GM19239 (cell line): ENCODE measurements around the gene ACAP3.

Experiments
- DNase-seq: peaks from one replicate; pipeline ENCODE4 v3.0.0; 2011; ENCODE audit warnings: low spot score; ENCODE audit not compliant: insufficient read length
- FAIRE-seq: peaks from 2 replicates; lab custom pipeline; 2011; peaks lifted over from hg19 to GRCh38; lab: Jason Lieb, UNC

The ACAP3 gene

GRCh38 chr1:1304331-1305299 lies 3.1 kb downstream of the ACAP3 start:
- FAIRE-seq: no peak
- no peak for DNase-seq

DNA sequence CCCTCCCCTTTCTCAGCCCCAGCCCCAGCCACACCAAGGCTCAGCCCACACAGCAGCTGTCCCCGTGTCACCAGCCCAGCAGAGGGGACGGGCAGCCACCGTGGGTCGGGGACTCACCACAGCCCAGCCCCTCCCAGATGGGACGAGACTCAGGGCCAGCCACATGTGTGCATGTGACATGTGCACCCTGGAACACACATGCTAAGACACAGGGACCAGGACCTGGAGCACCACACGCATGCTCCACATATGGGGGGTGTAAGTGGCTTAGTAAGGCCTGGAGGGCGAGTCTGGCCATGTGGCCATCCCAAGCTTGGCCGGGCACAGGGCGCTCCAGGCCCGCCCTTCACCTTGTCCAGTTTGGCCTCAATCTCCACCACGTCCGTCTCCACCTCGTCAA lies 4.0 kb downstream of the ACAP3 start:
- FAIRE-seq (no peak), DNase-seq (no peak)

GRCh38 chr1:1302951-1303509 lies 4.7 kb downstream of the ACAP3 start:
- FAIRE-seq: no peak
- no peak for DNase-seq

GRCh38 chr1:1302006-1302430 lies 5.7 kb downstream of the ACAP3 start:
- no peak for FAIRE-seq
- DNase-seq: no peak

DNA sequence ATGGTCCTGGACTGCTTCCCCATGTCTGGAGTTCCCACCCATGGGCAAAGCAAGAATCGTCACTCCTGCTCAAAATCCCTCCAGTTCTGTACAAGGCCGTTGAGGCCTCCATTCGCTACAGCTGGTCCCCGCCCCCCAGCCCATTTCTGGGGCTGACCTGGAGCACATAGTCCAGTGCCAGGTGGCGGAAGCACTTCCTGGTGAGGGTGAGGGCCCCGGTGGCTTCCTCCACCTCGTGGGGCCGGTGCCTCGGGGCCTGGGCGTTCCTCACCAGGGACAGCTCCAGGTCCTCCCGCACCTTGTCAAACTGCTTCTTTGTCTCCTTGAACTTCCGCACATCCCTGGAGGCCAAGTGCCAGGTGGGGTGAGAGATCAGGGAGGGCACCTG lies 7.4 kb downstream of the ACAP3 start:
- no peak for FAIRE-seq
- DNase-seq: no peak

DNA sequence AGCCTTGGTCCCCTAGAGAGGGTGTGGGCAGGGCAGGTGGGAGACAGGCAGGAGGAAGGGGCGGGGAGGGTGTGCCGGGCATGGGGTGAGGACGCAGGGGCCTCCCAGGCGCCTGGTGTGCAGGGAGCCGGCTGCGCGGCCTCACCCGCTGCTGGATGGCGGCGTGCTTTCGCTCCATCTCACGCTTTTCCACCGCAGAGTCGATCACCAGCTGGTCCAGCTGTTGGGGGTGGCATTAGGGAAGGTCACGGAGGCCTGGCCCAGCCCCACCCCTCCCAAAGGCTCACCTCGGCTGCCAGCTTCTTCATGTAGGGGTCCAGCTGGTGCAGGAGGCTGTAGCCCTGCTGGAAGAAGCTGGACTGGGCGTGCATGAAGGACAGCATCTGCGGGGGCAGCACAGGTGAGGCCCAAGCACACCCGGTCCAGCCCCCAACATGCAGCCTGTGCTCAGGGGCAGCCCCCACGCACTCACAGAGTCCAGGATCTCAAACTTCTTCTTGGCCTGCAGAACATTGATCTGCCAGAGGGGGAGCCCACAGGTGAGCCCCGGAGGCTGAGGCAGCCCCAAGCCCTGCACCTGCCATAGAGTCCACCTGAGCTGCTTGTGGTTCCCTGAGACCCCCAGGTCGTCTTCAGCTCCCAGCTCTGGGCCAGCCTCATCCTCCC lies 7.9 kb downstream of the ACAP3 start:
- DNase-seq: no peak
- peak; percentile 23 for FAIRE-seq

GRCh38 chr1:1298861-1299685 lies 8.7 kb downstream of the ACAP3 start:
- FAIRE-seq: no peak
- DNase-seq: no peak

GRCh38 chr1:1297802-1298424 lies 9.8 kb downstream of the ACAP3 start:
- FAIRE-seq (no peak), DNase-seq (no peak)

DNA sequence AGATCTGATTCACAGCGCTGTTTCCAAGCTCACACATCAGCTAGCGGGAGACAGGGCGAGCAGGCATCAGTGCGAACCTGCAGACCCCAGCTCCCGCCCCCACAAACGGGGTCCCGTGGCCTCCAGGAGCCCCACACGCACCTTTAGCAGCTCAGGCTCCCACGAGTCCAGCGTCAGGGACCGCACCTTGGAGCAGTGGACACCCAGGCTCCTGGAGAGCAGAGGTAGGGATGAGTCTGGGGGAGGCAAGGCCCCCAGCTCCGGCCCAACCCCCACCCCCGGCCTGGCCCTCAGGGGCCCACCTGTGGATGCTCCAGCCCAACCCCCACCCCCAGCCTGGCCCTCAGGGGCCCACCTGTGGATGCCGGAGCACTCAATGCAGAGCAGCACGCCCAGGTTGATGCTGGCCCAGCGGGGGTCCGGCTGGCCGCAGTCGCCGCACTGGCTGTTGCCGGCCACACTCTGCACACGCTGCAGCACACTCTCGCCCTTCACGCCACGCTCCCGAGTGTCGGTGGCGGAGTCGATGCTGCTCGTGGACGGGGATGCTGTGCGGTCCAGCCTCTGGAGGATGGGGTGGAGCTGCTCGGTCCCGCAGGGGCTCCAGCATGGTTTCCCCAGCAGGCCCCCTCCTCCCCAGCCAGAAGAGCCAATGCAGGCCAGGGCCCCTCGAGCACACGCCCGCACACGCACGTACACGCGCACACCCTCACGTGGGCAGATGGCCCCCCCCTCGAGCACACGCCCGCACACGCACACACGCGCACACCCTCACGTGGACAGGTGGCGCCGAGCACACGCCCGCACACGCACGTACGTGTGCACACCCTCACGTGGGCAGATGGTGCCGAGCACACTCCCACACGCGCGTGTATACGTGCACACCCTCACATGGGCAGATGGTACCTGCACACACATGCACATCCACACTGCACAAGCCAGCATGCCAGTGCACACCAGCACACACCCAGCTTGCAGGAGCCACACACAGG lies 11.4 kb downstream of the ACAP3 start:
- FAIRE-seq: no peak

DNA sequence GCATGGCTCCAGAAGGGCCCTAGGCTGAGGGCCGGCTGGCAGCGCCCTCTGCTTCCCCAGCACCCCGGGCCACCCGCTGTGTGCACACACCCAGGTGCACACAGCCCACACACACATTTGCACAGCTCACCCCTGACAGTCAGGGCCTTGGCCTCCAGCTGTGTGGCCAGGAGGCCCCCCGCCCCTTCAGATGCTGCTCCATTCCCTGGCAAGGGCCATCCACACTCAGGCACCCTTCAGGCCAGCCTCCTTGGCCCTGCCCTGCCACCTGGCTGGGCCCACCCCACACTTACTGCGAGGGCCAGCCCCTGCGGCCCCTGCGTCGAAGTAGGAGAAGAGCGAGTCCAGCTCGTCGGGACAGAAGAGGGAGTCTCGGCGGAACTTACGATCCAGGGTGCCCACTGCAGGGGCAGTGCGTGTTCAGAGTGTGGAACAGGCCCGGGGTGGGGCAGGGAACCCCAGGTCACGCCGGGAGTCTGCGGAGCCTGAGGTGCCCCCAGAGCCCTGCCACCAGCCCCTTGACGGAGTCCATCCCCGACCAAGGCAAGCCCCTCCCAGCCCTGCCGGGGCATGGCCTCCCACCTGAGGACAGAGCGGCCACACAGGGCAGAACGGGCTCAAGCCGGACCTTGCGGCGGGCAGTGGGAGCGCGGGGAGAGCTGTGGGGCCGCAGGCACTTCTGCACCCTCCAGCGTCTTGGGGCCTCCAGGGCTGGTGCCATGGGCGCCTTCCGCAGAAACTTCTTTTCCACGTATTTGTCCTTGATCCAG lies 12.4 kb downstream of the ACAP3 start:
- FAIRE-seq: no peak
- DNase-seq: no peak

More for the DNA sequence above, 11.4 kb downstream of the ACAP3 start:
- DNase-seq: no peak

DNA sequence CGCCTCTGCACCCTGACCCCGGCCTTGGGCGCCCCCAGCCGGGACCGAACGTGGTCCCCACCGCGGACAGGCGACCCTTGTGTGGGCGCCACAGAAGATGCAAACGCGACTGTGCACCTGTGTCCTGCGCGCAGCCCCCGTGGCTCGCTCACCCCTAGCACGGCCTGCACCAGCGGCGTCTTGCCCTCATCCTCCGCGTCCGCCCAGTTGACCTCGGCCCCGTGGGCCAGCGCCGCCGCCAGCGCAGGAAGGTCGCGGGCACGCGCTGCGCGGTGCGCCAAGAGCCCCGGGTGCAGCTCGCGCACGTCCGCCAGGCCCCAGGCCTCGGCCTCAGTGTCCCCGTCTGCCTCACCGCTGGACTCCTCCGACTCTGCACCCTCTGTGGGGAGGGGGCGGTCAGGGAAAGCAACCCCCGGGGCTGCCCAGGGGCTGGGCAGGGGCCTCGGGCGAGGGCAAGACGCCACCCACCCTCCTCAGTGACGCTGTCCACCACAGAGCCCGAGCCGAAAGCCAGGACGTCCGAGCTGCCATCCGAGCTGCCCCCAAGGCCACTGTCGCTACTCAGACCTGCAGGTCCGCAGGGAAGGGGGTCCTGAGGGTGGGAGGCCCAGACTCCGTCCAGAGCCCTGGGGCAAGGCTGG lies 13.4 kb downstream of the ACAP3 start:
- FAIRE-seq (no peak), DNase-seq (no peak)

- DNase-seq (no peak), FAIRE-seq (no peak)
Measured at GRCh38 chr1:1293263-1294249, 14.2 kb downstream of the ACAP3 start.

DNA sequence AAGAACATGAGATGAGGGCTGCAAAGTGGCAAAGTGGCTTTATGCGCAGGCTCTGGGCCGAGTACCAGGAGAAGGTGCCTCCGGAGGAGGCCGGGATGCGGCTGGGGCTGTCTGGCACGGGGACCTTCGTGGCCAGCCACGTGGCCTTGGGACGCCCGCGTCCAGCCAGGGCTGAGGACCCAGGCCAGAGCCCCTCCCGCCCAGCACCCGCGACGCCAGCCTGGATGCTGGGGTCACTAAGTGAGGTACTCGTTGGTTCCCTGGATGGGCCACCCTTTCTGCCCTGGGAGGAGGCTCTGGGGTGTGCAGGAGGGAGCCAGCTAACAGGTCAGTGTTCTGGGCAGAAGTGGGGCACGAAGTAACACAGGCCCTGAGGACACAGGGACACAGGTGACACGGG lies 14.9 kb downstream of the ACAP3 start:
- FAIRE-seq (no peak), DNase-seq (no peak)

GRCh38 chr1:1292442-1292779 lies 15.3 kb downstream of the ACAP3 start:
- DNase-seq (no peak), FAIRE-seq (no peak)

DNA sequence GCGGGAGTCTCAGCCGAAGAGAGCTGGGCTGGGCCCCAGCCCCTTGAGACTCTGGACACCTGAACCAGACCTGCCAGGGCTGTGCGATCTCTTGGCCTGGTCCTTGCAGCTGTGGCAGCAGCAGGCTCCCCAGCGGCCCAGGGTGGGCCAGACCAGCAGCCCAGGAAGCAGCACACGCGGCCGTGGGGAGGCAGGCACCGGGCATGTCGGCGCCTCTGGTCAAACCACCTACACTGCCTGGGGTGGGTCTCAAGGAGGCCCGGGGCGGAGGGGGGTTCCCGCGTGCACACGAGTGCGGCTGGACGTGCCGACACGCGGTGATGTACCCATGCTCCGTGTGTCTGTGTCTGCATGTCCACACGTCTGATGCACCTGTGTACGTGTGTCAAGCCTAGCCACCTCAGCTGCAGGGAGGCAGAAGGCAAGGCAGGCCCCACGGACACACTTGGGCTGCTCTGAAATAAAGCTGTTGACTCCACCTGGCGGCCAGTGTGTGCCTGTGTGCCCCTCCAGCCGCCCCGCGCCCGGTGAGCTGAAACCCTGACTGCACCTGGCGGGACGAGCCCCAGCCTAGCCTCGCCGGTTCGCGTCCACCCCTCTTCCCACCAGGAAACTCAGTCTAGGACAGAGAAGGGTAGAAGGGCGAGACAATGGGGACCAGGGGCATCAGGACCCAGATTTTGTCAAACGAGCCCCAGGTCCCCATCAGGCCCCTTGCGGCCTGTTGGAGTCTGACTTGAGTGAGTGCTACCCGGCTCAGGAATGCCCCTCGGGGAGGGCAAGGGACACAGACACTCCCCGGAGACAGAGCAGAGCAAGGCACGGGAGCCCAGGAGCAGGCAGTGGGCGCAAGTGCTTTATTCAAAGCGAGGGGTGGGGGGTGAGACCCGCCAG lies 15.9 kb downstream of the ACAP3 start:
- FAIRE-seq: peak; percentile 78
- DNase-seq: peak; percentile 98
